HUDEP-2 (cell line): Measurements from ENCODE around the gene PDK3.

Experiments used
- DNase-seq, 76 experiments: peaks; one replicate each; lab custom pipeline; 2025; ENCODE audit not compliant: unreplicated experiment in 76 of 76; lab: John Stamatoyannopoulos, UW

Gene PDK3

GRCh38 chrX:24464836-24465531 is at the start of gene PDK3:
PDK3 (plus strand) TSS chrX:24465286; CDS start chrX:24465456, 170 bp downstream.
- peak in 75 of 76 experiments; percentile 2 to 89 (median 78) for DNase-seq

GRCh38 chrX:24415921-24416320 is 49.2 kb upstream of the PDK3 start:
- DNase-seq = no peak

GRCh38 chrX:24423960-24424359 is 41.1 kb upstream of the PDK3 start:
- no peak for DNase-seq

GRCh38 chrX:24424948-24425347 is 40.1 kb upstream of the PDK3 start:
- no peak for DNase-seq

GRCh38 chrX:24425806-24426205 is 39.3 kb upstream of the PDK3 start:
- DNase-seq = no peak

- DNase-seq = no peak
These were observed 38.7 kb upstream of the PDK3 start for GRCh38 chrX:24426340-24426913.

GRCh38 chrX:24426921-24427746 is 38.0 kb upstream of the PDK3 start:
- DNase-seq = no peak

GRCh38 chrX:24427747-24428019 is 37.4 kb upstream of the PDK3 start:
- no peak for DNase-seq

- no peak for DNase-seq
These were observed 36.6 kb upstream of the PDK3 start for GRCh38 chrX:24428516-24428915.

- no peak for DNase-seq
These were observed 30.0 kb upstream of the PDK3 start for GRCh38 chrX:24435060-24435459.

- DNase-seq = no peak
These were observed 21.2 kb upstream of the PDK3 start for GRCh38 chrX:24443918-24444317.

GRCh38 chrX:24444645-24445044 is 20.4 kb upstream of the PDK3 start:
- no peak for DNase-seq

GRCh38 chrX:24448762-24449250 is 16.3 kb upstream of the PDK3 start:
- no peak for DNase-seq

- DNase-seq = no peak
These were observed 2.0 kb upstream of the PDK3 start for GRCh38 chrX:24463077-24463476.

GRCh38 chrX:24464498-24464835 is 619 bp upstream of the PDK3 start:
- peak in 1 of 76 experiments; percentile 2 for DNase-seq

- DNase-seq = no peak
These were observed 413 bp downstream of the PDK3 start for GRCh38 chrX:24465532-24465865.

- DNase-seq = no peak
These were observed 939 bp downstream of the PDK3 start for GRCh38 chrX:24466025-24466424.

GRCh38 chrX:24468245-24468644 is 3.2 kb downstream of the PDK3 start:
- DNase-seq = no peak

- no peak for DNase-seq
These were observed 6.7 kb downstream of the PDK3 start for GRCh38 chrX:24471808-24472207.

- no peak for DNase-seq
These were observed 10.4 kb downstream of the PDK3 start for GRCh38 chrX:24475480-24475879.

- DNase-seq = no peak
These were observed 13.4 kb downstream of the PDK3 start for GRCh38 chrX:24478509-24478908.

- DNase-seq = peak in 2 of 76 experiments; percentile 4 to 13
These were observed 14.8 kb downstream of the PDK3 start for GRCh38 chrX:24479924-24480323.
